HEK293 (cell line): Measurements from ENCODE around the gene MGMT.

Source experiments
- CTCF ChIA-PET: fragments of 350-600 bp; formaldehyde crosslinking; extraction: SDS; loops from one replicate; lab custom pipeline; 2021; ENCODE audit warnings: antibody characterized with exemption; lab: Yijun Ruan, JAX
- POLR2A ChIA-PET: fragments of 300-600 bp; formaldehyde crosslinking; extraction: SDS; loops from one replicate; lab custom pipeline; 2020; ENCODE audit warnings: antibody characterized with exemption, inconsistent platforms; lab: Yijun Ruan, JAX
- H3K27ac ChIP-seq: fragments of 200-500 bp; sonication (Bioruptor generic); 2 replicates; pipeline ENCODE4 v1.5.1; 2014; ENCODE audit warnings: low read depth, low read length, control low read depth, inconsistent platforms; ENCODE audit errors: extremely low read depth
- H3K36me3 ChIP-seq, 2 experiments: fragments of 200-500 bp in 1 of 2; sonication (Bioruptor generic) in 1 of 2; 1 replicate in 1 of 2; 2 replicates in 1 of 2; pipeline ENCODE4 v1.5.1; 2014 to 2017; ENCODE audit warnings: inconsistent platforms in 2 of 2, low read length in 2 of 2; ENCODE audit not compliant: control insufficient read depth in 2 of 2, insufficient read depth in 1 of 2
- H3K4me1 ChIP-seq: fragments of 200-500 bp; sonication (Bioruptor generic); 2 replicates; pipeline ENCODE4 v1.5.1; 2014; ENCODE audit warnings: mild to moderate bottlenecking, low read length, inconsistent platforms; ENCODE audit not compliant: control insufficient read depth, insufficient read depth
- H3K4me3 ChIP-seq: 2 replicates; pipeline ENCODE4 v1.5.1; 2011; ENCODE audit warnings: low read depth, mild to moderate bottlenecking, control low read depth, low read length, moderate library complexity
- H3K9me3 ChIP-seq: fragments of 200-500 bp; sonication (Bioruptor generic); 2 replicates; pipeline ENCODE4 v1.5.1; 2014; ENCODE audit warnings: low read depth, low read length, inconsistent platforms; ENCODE audit not compliant: control insufficient read depth, insufficient read depth
- FEZF1 ChIP-seq: fragments of 450-650 bp; formaldehyde crosslinking; IDR thresholded peaks from 2 replicates; pipeline ENCODE4 v1.5.1; 2016; ENCODE audit warnings: missing biosample characterization, missing genetic modification characterization
- MEIS1 ChIP-seq: sonication (generic); formaldehyde crosslinking; IDR thresholded peaks from 2 replicates; pipeline ENCODE4 v1.8.1; 2022; ENCODE audit warnings: missing genetic modification reagents, mild to moderate bottlenecking, borderline replicate concordance
- MZF1 ChIP-seq: fragments of 450-650 bp; formaldehyde crosslinking; IDR thresholded peaks from 2 replicates; pipeline ENCODE4 v1.5.1; 2017; ENCODE audit warnings: missing biosample characterization, missing genetic modification characterization, borderline replicate concordance
- OSR2 ChIP-seq: fragments of 450-650 bp; formaldehyde crosslinking; IDR thresholded peaks from 2 replicates; pipeline ENCODE4 v1.5.1; 2016; ENCODE audit warnings: missing biosample characterization, missing genetic modification characterization
- ZFHX2 ChIP-seq: fragments of 450-650 bp; formaldehyde crosslinking; conservative IDR thresholded peaks from 2 replicates; pipeline ENCODE4 v1.5.1; 2016; ENCODE audit warnings: missing biosample characterization, missing genetic modification characterization
- ZNF266 ChIP-seq: fragments of 450-650 bp; formaldehyde crosslinking; IDR thresholded peaks from 2 replicates; pipeline ENCODE4 v1.5.1; 2016; ENCODE audit warnings: missing biosample characterization, missing genetic modification characterization, low read depth
- ZNF311 ChIP-seq: fragments of 450-650 bp; formaldehyde crosslinking; IDR thresholded peaks from 2 replicates; pipeline ENCODE4 v1.5.1; 2017; ENCODE audit warnings: missing biosample characterization, missing genetic modification characterization, borderline replicate concordance
- ZNF677 ChIP-seq: fragments of 450-650 bp; IDR thresholded peaks from 2 replicates; pipeline ENCODE4 v1.5.0; 2018; ENCODE audit warnings: missing biosample characterization, mild to moderate bottlenecking, missing genetic modification characterization, moderate library complexity
- ZNF785 ChIP-seq: fragments of 450-650 bp; formaldehyde crosslinking; IDR thresholded peaks from 2 replicates; pipeline ENCODE4 v1.5.1; 2016; ENCODE audit warnings: missing biosample characterization, missing genetic modification characterization
- ZNF830 ChIP-seq: fragments of 450-650 bp; IDR thresholded peaks from 2 replicates; pipeline ENCODE4 v1.5.0; 2018; ENCODE audit warnings: missing biosample characterization, missing genetic modification characterization, low read depth, mild to moderate bottlenecking, moderate library complexity
- ZNF837 ChIP-seq: fragments of 450-650 bp; formaldehyde crosslinking; IDR thresholded peaks from 2 replicates; pipeline ENCODE4 v1.5.1; 2016; ENCODE audit warnings: missing biosample characterization, missing genetic modification characterization
- TF ChIP-seq, protein P1 (sequence below): fragments of 450-650 bp; formaldehyde crosslinking; IDR thresholded peaks from 2 replicates; pipeline ENCODE4 v1.5.1; 2016; ENCODE audit warnings: missing biosample characterization, missing genetic modification characterization
- TF ChIP-seq, protein P2 (sequence below): fragments of 450-650 bp; formaldehyde crosslinking; IDR thresholded peaks from 2 replicates; pipeline ENCODE4 v1.5.1; 2016; ENCODE audit warnings: missing biosample characterization, missing genetic modification characterization
- TF ChIP-seq, protein P3 (sequence below): fragments of 450-650 bp; formaldehyde crosslinking; IDR thresholded peaks from 2 replicates; pipeline ENCODE4 v1.5.1; 2017; ENCODE audit warnings: missing biosample characterization, missing genetic modification characterization
- TF ChIP-seq, protein P4 (sequence below): fragments of 450-650 bp; formaldehyde crosslinking; IDR thresholded peaks from 2 replicates; pipeline ENCODE4 v1.5.1; 2016; ENCODE audit warnings: missing biosample characterization, missing genetic modification characterization
- TF ChIP-seq, protein P5 (sequence below): fragments of 450-650 bp; formaldehyde crosslinking; IDR thresholded peaks from 2 replicates; pipeline ENCODE4 v1.5.1; 2016; ENCODE audit warnings: missing biosample characterization, missing genetic modification characterization

The MGMT gene

DNA sequence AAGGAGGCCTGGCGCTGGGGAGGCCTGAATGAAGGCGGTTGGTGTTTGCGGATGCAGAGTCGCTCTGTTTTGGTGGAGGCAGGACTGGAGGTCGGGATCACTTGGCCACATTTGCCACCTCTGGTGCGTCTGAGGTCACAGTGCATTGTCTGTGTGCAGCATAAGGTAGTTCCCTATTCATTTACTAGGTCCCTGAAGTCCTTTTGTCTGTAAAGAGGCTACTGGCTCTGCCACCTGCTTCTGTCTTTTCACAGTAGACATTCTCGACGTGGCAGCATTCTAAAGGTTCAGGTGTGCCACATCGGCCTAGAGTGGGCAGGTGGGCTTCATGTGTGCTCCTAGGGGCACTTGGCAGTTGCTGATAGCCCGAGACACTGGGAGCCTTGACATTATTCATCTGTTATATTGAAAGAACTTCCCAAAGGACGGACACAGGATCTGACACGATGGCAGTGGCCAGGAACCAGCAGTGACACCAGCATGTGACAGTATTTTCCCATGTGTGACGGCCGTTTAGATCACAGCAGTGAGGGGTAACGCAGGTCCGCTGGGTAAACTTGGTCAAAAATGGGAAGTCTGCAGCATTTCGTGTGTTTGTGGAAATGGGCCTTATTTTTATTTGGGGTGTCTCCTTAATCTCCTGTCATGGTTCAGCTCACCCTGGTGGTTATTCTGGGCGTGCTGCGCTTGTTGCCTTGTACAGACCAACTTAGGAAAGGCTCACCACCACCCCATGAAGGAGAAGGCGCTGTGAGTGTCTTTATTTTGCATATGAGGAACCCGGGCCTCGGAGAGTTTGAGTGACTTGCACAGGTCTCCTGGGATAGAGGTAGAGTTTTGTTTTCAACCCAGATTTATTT, 5.9 kb downstream of the MGMT start:
- ChIA-PET POLR2A (no interaction called here), CTCF (no interaction called here)
- Histone ChIP-seq H3K4me1 (no peaks in the 10 kb centered on the region), H3K4me3 (no peak overlapping the region), H3K9me3 (no peaks in the 10 kb centered on the region), H3K36me3 (peaks cover 0 to 2% of the 10 kb centered on the region in 2 experiments; a peak in 2 of 3 replicates), H3K27ac (no peak overlapping the region)
- TF ChIP-seq, protein P1, sequence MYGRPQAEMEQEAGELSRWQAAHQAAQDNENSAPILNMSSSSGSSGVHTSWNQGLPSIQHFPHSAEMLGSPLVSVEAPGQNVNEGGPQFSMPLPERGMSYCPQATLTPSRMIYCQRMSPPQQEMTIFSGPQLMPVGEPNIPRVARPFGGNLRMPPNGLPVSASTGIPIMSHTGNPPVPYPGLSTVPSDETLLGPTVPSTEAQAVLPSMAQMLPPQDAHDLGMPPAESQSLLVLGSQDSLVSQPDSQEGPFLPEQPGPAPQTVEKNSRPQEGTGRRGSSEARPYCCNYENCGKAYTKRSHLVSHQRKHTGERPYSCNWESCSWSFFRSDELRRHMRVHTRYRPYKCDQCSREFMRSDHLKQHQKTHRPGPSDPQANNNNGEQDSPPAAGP (tag by site-specific recombination), result no peak
- TF ChIP-seq, protein P2, sequence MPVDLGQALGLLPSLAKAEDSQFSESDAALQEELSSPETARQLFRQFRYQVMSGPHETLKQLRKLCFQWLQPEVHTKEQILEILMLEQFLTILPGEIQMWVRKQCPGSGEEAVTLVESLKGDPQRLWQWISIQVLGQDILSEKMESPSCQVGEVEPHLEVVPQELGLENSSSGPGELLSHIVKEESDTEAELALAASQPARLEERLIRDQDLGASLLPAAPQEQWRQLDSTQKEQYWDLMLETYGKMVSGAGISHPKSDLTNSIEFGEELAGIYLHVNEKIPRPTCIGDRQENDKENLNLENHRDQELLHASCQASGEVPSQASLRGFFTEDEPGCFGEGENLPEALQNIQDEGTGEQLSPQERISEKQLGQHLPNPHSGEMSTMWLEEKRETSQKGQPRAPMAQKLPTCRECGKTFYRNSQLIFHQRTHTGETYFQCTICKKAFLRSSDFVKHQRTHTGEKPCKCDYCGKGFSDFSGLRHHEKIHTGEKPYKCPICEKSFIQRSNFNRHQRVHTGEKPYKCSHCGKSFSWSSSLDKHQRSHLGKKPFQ, result no peak

DNA sequence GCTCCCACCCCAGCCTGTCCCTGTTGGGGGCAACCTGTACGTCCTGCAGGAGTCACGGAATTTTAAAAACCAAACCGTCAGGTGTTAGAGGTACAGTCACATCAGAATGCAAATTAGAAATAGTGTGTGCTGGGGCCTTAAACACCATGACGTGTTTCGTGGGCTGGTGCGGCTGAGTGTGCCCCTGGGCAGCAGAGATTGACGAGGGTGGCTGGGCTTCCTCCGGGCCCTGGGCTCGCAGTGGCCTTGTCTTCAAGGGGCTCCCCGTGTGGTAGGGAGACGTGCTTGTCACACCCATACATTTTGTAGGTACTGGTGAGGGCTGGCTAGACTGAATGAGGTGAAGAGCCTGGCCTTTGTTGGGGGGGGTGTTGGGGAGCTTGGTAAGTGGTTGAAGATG, 7.6 kb downstream of the MGMT start:
- no peaks in the 10 kb centered on the region for H3K4me1 ChIP-seq
- TF ChIP-seq ZNF677, result no peak
- TF ChIP-seq ZFHX2, result no peak
- no peak for TF ChIP-seq ZNF311 (tag by site-specific recombination)
- TF ChIP-seq MEIS1, result no peak
- no peak for TF ChIP-seq OSR2 (tag by site-specific recombination)
- no peak for TF ChIP-seq ZNF266 (tag by site-specific recombination)
- TF ChIP-seq, protein P3, sequence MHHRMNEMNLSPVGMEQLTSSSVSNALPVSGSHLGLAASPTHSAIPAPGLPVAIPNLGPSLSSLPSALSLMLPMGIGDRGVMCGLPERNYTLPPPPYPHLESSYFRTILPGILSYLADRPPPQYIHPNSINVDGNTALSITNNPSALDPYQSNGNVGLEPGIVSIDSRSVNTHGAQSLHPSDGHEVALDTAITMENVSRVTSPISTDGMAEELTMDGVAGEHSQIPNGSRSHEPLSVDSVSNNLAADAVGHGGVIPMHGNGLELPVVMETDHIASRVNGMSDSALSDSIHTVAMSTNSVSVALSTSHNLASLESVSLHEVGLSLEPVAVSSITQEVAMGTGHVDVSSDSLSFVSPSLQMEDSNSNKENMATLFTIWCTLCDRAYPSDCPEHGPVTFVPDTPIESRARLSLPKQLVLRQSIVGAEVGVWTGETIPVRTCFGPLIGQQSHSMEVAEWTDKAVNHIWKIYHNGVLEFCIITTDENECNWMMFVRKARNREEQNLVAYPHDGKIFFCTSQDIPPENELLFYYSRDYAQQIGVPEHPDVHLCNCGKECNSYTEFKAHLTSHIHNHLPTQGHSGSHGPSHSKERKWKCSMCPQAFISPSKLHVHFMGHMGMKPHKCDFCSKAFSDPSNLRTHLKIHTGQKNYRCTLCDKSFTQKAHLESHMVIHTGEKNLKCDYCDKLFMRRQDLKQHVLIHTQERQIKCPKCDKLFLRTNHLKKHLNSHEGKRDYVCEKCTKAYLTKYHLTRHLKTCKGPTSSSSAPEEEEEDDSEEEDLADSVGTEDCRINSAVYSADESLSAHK (tag by site-specific recombination), result no peak
- TF ChIP-seq ZNF830 (tag by site-specific recombination), result no peak
- TF ChIP-seq FEZF1 (tag by site-specific recombination), result no peak
- TF ChIP-seq, protein P4, sequence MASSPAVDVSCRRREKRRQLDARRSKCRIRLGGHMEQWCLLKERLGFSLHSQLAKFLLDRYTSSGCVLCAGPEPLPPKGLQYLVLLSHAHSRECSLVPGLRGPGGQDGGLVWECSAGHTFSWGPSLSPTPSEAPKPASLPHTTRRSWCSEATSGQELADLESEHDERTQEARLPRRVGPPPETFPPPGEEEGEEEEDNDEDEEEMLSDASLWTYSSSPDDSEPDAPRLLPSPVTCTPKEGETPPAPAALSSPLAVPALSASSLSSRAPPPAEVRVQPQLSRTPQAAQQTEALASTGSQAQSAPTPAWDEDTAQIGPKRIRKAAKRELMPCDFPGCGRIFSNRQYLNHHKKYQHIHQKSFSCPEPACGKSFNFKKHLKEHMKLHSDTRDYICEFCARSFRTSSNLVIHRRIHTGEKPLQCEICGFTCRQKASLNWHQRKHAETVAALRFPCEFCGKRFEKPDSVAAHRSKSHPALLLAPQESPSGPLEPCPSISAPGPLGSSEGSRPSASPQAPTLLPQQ, result no peak
- TF ChIP-seq ZNF785 (tag by site-specific recombination), result no peak
- no peak for TF ChIP-seq ZNF837 (tag by site-specific recombination)
- H3K27ac ChIP-seq, result no peak overlapping the region
- H3K4me3 ChIP-seq, result no peak overlapping the region
- ChIA-PET CTCF (no interaction called here), POLR2A (no interaction called here)
- peaks cover 0 to 2% of the 10 kb centered on the region in 2 experiments; a peak in 2 of 3 replicates for H3K36me3 ChIP-seq
- H3K9me3 ChIP-seq, result no peaks in the 10 kb centered on the region

DNA sequence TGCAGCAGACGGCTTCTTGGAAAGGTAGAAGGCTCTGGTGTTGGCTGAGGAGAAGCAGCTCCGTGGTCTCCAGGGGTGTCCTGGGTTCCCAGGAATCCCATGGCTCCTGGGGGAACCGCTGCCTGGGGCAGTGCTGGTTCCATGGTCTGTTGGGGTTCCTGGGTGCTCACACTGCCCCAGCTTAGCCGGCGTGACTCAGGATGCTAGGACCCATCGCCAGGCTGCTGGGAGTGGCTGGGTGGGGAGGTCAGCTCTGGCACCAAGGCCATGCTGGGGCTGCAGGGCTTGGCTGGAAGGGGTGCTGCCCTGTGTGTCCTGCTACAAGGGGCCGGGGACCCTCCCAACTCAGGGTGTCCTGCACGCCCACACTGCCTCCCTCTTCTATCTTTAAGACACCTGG, 9.4 kb downstream of the MGMT start:
- Histone ChIP-seq H3K27ac (no peak overlapping the region), H3K9me3 (no peaks in the 10 kb centered on the region), H3K4me3 (no peak overlapping the region), H3K36me3 (peaks cover 0 to 1% of the 10 kb centered on the region in 2 experiments; a peak in 1 of 3 replicates), H3K4me1 (no peaks in the 10 kb centered on the region)
- TF ChIP-seq, protein P5, sequence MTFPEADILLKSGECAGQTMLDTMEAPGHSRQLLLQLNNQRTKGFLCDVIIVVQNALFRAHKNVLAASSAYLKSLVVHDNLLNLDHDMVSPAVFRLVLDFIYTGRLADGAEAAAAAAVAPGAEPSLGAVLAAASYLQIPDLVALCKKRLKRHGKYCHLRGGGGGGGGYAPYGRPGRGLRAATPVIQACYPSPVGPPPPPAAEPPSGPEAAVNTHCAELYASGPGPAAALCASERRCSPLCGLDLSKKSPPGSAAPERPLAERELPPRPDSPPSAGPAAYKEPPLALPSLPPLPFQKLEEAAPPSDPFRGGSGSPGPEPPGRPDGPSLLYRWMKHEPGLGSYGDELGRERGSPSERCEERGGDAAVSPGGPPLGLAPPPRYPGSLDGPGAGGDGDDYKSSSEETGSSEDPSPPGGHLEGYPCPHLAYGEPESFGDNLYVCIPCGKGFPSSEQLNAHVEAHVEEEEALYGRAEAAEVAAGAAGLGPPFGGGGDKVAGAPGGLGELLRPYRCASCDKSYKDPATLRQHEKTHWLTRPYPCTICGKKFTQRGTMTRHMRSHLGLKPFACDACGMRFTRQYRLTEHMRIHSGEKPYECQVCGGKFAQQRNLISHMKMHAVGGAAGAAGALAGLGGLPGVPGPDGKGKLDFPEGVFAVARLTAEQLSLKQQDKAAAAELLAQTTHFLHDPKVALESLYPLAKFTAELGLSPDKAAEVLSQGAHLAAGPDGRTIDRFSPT (tag by site-specific recombination), result no peak
- no peak for TF ChIP-seq MZF1
- ChIA-PET CTCF (no interaction called here), POLR2A (no interaction called here)
